ENCODE data around the gene NXPE3. TPM values are rescaled to one million over a fixed set of nuclear protein-coding genes. Genes with fewer than 3 reads are reported as not detected.

NXPE3 gene
- total and polyA plus RNA-seq, 2 of the 8 experiments (the other 6 are each of a cell fraction or from before 2014, with no cell fraction given) = 10.9 to 22.7 TPM

- no peaks in the 10 kb centered on the region for H3K4me1 ChIP-seq (replicated peaks in 1 of 4; ENCODE audit: control insufficient read depth in 3 of 4, insufficient read depth in 4 of 4, low read length in 3 of 4)
- no peak overlapping the region for H3K4me2 ChIP-seq (ENCODE audit: insufficient read depth in 1 of 2, low read depth in 2 of 2, low read length in 2 of 2)
- no peak overlapping the region for H4K8ac ChIP-seq (ENCODE audit: extremely low read depth, insufficient read depth, low read length)
- H3K9ac ChIP-seq (replicated peaks in 1 of 4; ENCODE audit: extremely low read depth in 1 of 4, low read depth in 3 of 4, low read length in 3 of 4) = no peak overlapping the region
- H4K20me1 ChIP-seq (replicated peaks in 1 of 2; ENCODE audit: control insufficient read depth in 1 of 2, insufficient read depth in 2 of 2, low read length in 2 of 2) = no peaks in the 10 kb centered on the region
- H3K36me3 ChIP-seq (ENCODE audit: control insufficient read depth in 2 of 4, insufficient read depth in 4 of 4, low read length in 3 of 4) = peaks cover 0 to 29% (median 11%) of the 10 kb centered on the region in 4 experiments; a peak in 4 of 8 replicates
- no peak overlapping the region for H2AK5ac ChIP-seq (ENCODE audit: low read depth, low read length)
- no peaks in the 10 kb centered on the region; the same call in 1 of the 2 replicates for H3K79me1 ChIP-seq (ENCODE audit: low read depth, low read length)
- no peak for DNase-seq (ENCODE audit: low read depth in 1 of 2, low spot score in 2 of 2)
- H3K23ac ChIP-seq (ENCODE audit: insufficient read length) = no peak overlapping the region
- no peak overlapping the region for H3K4ac ChIP-seq (replicated peaks; ENCODE audit: insufficient read length, low read depth, low read length)
- H4K5ac ChIP-seq (ENCODE audit: insufficient read length, low read depth, low read length) = no peak overlapping the region
- no peak overlapping the region for H3K56ac ChIP-seq (replicated peaks; ENCODE audit: insufficient read length, low read depth, low read length)
- 93% methylated on average over 4 of the region's 4 CpGs; no CpG with 5 or more reads in 1 of the 2 experiments for WGBS, 2 experiments (ENCODE audit: extremely low coverage in 1 of 2, insufficient coverage in 1 of 2, insufficient read length in 1 of 2, insufficient replicate concordance in 2 of 2, low coverage in 1 of 2, low lambda C conversion rate in 2 of 2, missing lambda C conversion rate in 1 of 2)
- H2BK120ac ChIP-seq (replicated peaks; ENCODE audit: low read depth, low read length) = no peak overlapping the region
- H3K9me3 ChIP-seq (ENCODE audit: insufficient read depth in 2 of 2, low read depth in 1 of 2, low read length in 1 of 2) = no peaks in the 10 kb centered on the region
- no peak overlapping the region for H3K27ac ChIP-seq (ENCODE audit: low read depth, low read length)
- no peak for TF ChIP-seq YY1 (IDR thresholded peaks at IDR 0.05; ENCODE audit: low read depth, low read length)
- TF ChIP-seq KDM1A (IDR thresholded peaks at IDR 0.05; ENCODE audit: borderline replicate concordance, low read length) = no peak
- TF ChIP-seq BRCA1 (IDR thresholded peaks at IDR 0.05; ENCODE audit: low read depth, low read length) = no peak
- no peak for TF ChIP-seq RXRA (IDR thresholded peaks at IDR 0.05; ENCODE audit: insufficient read depth, low read depth, low read length)
- TF ChIP-seq GABPA (IDR thresholded peaks at IDR 0.05; ENCODE audit: borderline replicate concordance, insufficient read depth, low read length) = no peak
- no peak for TF ChIP-seq SRF (IDR thresholded peaks at IDR 0.05; ENCODE audit: low read depth, low read length)
- no peak for TF ChIP-seq CHD1 (IDR thresholded peaks at IDR 0.05; ENCODE audit: low read depth, low read length)
- TF ChIP-seq EGR1 (IDR thresholded peaks at IDR 0.05; ENCODE audit: borderline replicate concordance, low read depth, low read length) = no peak
- TF ChIP-seq SP2 (IDR thresholded peaks at IDR 0.05; ENCODE audit: low read length) = no peak
- no peak for TF ChIP-seq HDAC6 (IDR thresholded peaks at IDR 0.05; ENCODE audit: low read depth, low read length)
- TF ChIP-seq, protein P1, sequence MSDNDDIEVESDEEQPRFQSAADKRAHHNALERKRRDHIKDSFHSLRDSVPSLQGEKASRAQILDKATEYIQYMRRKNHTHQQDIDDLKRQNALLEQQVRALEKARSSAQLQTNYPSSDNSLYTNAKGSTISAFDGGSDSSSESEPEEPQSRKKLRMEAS (IDR thresholded peaks at IDR 0.05) = no peak
- TF ChIP-seq TEAD4 (IDR thresholded peaks at IDR 0.05; ENCODE audit: low read depth, low read length) = no peak
- no peak for TF ChIP-seq TCF12 (IDR thresholded peaks at IDR 0.05; ENCODE audit: low read depth, low read length)
- no peak overlapping the region for H2BK12ac ChIP-seq (ENCODE audit: low read depth, low read length)
- H3K79me2 ChIP-seq (ENCODE audit: control insufficient read depth in 1 of 2, insufficient read depth in 2 of 2, low read length in 2 of 2) = peaks cover 0 to 7% of the 10 kb centered on the region in 2 experiments; a peak in 2 of 4 replicates
- no peak overlapping the region for H3K14ac ChIP-seq (ENCODE audit: insufficient read length)
- no peak overlapping the region for H2AFZ ChIP-seq (ENCODE audit: low read length)
- H3K18ac ChIP-seq (ENCODE audit: extremely low read depth, low read length) = no peak overlapping the region
- FAIRE-seq = no peak
- CTCF ChIA-PET (ENCODE audit: partially characterized antibody) = interaction anchor here (2.1 kb wide), 1 partner anchor 11 kb away, joined by 9 read pairs; no protein-coding TSS in a partner anchor
- no peak overlapping the region for H4K91ac ChIP-seq (replicated peaks; ENCODE audit: insufficient read length, low read length)
- H3K4me3 ChIP-seq (ENCODE audit: extremely low read depth in 1 of 4, insufficient read depth in 2 of 4, low read depth in 3 of 4, low read length in 4 of 4) = no peak overlapping the region
- POLR2A ChIA-PET (ENCODE audit: partially characterized antibody) = interaction anchor here (1.0 kb wide), 1 partner anchor 13 kb away, joined by 3 read pairs; the partner anchor contains the start of gene NXPE3
- no peaks in the 10 kb centered on the region for H3K27me3 ChIP-seq (replicated peaks in 1 of 4; ENCODE audit: control insufficient read depth in 3 of 4, extremely low read depth in 1 of 4, insufficient read depth in 3 of 4, low read length in 3 of 4)
- H2BK15ac ChIP-seq (ENCODE audit: low read length) = no peak overlapping the region
- H2BK5ac ChIP-seq (ENCODE audit: low read depth, low read length) = no peak overlapping the region
- no peak overlapping the region for H2BK20ac ChIP-seq (ENCODE audit: low read length)
- no peaks in the 10 kb centered on the region for H3K23me2 ChIP-seq (ENCODE audit: low read depth, low read length)
Observed at GRCh38 chr3:101791778-101792177, 12.8 kb downstream of the NXPE3 start.
